ENCODE measurements around the gene KDM2A.
A peak's percentile ranks its signal among the peaks of the same experiment; 100 is the strongest.

Gene KDM2A

DNA sequence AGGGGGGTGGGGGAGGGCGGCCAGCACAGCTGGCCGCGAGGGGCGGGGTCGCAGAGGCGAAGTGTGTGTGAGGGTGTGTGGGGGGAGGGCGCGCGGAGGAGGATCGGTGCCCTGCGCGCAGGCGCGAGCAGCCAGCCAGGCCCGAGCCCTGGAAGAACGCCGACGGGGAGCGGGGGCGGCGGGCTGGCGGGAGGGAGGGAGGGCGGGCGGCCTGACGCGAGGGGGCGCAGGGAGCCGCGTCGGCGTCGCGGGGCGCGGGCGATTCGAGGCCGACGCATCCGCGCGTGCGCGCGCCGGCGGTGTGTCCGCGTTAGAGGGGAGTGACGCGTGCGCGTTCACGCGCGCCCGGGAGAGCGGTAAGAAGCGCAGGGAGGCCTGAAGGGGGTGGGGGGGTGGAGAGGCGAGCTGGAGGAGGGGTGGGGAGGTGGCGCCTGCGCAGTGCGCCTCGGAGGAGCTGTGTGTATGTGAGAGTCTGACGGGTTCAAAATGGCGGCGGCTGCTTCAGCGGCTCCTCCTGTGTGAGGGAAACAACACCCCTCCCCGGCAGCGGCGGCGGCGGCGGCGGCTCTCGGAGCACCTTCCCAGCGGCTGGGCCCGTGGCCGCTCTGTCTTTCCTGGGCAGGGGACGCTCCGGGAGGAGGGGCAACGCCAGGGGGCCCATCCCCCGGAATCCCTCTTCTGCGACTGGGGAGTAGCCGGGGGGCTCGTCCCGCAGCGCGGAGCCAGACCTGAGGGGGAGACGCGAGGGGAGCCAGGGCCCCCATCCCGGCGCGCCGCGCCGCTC is at the start of gene KDM2A:
KDM2A (plus strand) TSS at position 463 of the 784 bp plus-strand sequence. CDS start 2,054 bp downstream, outside the sequence.
- peak; percentile 100 for DNase-seq

DNA sequence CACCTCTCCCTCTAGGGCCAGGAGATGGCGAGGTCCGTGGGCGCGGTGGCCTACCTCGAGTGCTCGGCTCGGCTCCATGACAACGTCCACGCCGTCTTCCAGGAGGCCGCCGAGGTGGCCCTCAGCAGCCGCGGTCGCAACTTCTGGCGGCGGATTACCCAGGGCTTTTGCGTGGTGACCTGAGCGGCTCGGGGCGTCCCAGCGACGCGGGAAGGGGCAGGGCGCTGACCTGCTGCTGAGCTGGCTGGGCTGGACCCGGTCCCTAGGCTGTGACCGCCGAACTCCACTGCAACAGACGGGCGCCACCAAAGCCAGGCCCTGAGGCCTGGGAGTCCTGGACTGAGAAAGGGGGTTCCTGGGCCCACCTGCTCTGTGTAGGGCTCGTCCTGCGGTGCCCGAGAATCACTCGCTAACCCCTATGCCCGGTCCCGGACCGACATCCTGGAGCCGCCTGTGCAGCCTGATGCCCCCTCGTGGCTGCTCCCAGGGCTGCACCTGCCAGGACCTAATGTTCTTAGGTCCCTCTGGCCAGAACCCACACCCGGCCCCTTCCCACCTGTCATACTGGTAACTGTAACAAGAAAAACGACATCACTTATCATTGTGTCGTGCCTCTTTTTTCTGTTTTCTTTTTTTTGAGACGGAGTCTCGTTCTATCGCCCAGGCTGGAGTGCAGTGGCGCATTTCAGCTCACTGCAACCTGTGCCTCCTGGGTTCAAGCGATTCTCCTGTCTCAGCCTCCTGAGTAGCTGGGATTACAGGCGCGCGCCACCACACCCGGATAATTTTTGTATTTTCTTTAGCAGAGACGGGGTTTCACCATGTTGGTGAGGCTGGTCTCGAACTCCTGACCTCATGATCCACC is 47.4 kb upstream of the KDM2A start:
- peak; percentile 78 for DNase-seq

DNA sequence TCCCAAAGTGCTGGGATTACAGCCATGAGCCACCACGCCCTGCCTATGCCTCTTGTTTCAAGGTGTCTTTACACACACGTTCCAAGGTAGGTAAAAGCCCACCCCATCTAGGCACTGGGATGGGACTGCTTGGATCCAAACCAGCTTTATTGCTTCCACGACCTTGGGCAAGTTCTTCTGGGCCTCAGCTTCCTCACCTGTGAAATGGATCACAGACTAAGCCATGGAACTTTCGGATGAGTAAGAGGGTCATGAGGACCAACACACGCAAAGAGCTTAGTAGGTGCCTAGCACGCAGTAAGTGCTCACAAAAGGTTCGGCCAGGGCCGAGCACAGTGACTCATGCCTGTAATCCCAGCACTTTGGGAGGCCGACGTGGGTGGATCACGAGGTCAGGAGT is 46.8 kb upstream of the KDM2A start:
- no peak for DNase-seq

DNA sequence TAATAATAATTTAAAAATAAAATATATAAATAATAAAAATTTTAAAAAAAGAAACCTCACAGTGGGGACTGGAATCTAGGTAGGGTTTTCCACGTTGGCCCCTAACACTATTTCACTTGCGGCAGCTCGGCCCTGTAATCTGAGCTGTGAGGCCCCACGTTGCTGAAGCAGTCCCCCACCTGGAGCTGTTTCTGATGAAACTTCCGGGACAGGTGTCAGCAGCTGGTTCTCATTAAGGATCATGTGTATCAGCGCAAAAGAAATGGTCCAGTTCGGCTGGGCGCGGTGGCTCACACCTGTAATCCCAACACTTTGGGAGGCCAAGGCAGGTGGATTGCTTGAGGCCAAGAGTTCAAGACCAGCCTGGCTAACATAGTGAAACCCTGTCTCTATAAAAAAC is 45.2 kb upstream of the KDM2A start:
- DNase-seq, result no peak

DNA sequence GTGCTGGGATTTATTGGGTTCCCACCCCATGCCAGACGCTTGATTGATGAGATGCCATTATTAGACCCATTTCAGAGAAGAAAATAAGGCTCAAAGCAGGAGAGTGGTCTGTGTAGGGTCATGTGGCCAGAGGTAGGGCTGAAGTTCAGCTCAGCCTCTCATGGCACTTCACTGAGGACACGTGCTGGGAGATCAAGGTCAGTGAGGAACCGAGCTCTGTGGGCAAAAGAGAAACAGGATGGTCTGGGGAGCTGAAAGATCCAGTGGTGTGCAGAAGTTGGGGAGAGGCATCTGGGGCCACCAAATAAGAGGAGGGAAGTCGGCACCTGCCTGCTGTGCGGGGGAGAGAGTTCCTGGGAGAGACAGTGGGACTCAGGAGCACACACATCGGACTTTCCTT is 42.9 kb upstream of the KDM2A start:
- no peak for DNase-seq

- DNase-seq, result no peak
Observed at GRCh38 chr11:67079065-67079705, 39.9 kb upstream of the KDM2A start.

- DNase-seq, result peak; percentile 25
Observed at GRCh38 chr11:67082071-67082791, 36.8 kb upstream of the KDM2A start.

DNA sequence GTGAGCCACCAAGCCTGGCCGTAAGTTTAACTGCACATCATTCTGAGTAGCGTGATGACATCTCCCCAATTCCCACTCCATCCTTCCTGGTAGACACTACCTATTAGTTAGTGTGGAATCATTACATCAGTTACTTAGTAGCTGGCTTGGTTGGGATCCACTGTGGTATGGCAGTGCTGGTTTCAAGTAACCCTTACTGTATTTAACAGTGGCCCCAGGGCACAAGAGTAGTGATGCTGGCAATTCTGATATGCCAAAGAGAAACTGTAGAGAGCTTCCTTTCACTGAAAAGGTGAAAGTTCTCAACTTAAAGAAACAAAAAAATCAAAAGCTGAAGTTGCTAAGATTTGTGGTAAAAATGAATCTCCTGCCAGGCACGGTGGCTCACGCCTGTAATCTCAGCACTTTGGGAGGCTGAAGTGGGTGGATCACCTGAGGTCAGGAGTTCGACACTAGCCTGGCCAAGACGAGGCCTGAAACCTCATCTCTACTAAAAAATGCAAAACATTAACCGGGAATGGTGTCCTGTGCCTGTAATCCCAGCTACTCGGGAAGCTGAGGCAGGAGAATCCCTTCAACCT is 35.2 kb upstream of the KDM2A start:
- DNase-seq, result no peak

DNA sequence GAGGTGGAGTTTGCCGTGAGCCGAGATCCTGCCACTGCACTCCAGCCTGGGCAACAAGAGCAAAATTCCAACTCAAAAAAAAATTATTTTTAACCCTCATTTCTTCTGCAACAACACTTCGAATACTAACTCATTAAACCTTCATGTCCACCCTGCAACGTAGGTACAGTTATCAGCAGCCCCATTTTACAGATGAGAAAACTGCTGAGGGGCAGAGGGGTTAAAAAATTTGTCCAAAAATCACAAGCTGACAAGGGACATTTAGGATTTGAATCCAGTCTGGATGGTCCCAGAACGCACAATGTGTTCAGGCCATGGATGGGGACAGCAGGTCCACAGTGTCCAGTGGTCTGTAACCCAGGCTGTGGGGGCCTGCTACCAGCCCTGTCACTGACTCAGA is 33.4 kb upstream of the KDM2A start:
- DNase-seq, result no peak

DNA sequence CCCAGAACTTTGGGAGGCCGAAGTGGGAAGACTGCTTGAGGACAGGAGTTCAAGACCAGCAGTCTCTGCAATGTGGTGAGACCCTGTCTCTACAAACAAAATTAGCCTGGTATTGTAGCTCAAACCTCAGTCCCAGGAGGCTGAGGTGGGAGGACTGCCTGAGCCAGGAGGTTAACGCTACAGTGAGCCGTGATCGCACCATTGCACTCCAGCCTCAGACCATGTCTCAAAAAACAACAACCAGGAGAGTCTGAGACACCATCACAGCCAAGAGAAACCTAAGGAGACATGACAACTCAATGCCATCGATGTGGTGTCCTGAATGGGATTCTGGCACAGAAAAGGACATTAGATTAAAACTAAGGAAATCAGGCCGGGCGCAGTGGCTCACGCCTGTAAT is 28.3 kb upstream of the KDM2A start:
- no peak for DNase-seq

DNA sequence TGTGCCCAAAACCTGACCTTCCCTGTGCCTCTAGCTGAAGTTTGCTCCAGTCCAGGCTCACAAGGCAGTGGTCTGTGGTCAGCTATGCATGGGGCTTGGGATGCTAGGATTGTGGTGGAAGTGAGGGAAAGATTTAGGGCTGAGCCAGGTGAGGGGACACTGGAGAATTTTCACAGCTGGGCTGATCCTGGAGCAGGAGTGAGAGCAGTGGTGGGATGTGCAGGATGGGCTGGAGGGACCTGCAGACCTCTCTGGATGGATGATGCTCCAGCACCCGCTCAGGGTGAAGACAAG is 23.9 kb upstream of the KDM2A start:
- no peak for DNase-seq

GRCh38 chr11:67098799-67099429 is 20.1 kb upstream of the KDM2A start:
- no peak for DNase-seq

GRCh38 chr11:67099831-67100324 is 19.2 kb upstream of the KDM2A start:
- DNase-seq, result no peak

GRCh38 chr11:67102664-67103063 is 16.4 kb upstream of the KDM2A start:
- DNase-seq, result no peak

- no peak for DNase-seq
Observed at GRCh38 chr11:67105964-67106363, 13.1 kb upstream of the KDM2A start.

DNA sequence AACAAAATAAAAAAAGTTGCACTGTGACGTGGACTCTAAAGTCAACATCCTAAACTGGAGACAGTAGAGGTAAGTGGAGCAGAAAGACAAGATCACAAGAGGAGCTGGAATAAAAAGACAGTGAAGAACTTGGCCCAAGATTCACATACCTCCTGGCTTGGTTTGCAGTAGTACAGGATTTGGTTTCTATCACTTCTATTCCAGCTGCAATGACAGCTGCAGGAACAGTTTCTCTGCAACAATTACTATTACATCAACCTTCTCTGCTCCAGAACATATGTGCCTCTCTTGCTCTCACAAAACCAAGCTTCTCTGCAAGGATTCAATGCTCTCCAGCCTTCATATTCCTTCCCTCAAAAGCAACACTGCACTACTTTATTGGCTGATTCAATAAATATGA is 7.8 kb upstream of the KDM2A start:
- no peak for DNase-seq

GRCh38 chr11:67113231-67113721 is 5.8 kb upstream of the KDM2A start:
- DNase-seq, result peak; percentile 18

DNA sequence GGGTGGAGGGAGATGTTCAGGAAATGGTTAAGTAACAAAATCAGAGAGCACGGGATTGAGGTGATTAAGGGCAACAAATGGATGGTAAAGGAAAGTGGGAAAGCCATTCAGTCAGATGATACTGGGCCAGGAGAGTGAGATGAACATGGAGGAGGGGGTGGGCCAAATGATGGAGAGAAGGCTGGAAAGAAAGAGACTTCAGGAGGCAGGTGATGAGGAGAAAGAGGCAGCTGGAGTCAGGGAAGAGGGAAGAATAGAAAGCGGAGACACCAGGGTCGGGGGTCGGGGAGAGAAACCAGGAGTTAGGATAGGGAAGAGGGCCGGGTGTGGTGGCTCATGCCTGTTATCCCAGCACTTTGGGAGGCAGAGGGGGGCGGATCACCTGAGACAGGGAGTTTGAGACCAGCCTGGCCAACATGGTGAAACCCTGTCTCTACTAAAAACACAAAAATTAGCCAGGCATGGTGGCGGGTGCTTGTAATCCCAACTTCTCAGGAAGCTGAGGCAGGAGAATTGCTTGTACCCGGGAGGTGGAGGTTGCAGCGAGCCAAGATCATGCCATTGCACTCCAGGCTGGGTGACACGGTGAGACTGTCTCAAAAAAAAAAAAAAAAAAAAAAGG is 4.7 kb upstream of the KDM2A start:
- DNase-seq, result no peak

- no peak for DNase-seq
Observed at GRCh38 chr11:67116758-67117105, 2.3 kb upstream of the KDM2A start.

DNA sequence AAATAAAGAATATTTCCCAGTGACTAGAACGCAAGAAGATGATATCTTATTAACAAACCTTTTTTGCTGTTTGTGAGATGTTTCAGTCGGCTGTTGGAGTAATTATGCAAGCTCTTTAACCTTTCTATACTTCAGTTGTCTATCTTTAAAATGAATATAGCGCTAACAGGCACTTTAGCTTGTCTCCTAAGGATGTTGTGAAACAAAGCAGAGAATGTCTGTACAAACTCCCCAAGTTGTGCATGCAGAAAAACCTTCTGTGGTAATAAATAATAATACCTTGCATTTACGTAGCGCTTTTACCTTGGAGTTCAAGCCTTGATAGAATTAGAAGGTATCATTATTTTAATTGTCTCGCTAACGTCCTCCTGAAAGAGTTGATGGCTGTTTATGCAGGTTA is 1.9 kb upstream of the KDM2A start:
- no peak for DNase-seq

GRCh38 chr11:67117672-67118180 is 1.3 kb upstream of the KDM2A start:
- peak; percentile 57 for DNase-seq
